WTC11 (cell line): ENCODE measurements around the gene PXK.

ENCODE experiments used
- CTCF ChIP-seq: fragments of 200-600 bp; IDR thresholded peaks from 2 replicates; pipeline ENCODE4 v1.8.0; 2022; ENCODE audit warnings: antibody characterized with exemption
- ESRRA ChIP-seq: sonication (generic); formaldehyde crosslinking; IDR thresholded peaks from 2 replicates; pipeline ENCODE4 v1.8.1; 2022; ENCODE audit warnings: mild to moderate bottlenecking, missing genetic modification reagents, borderline replicate concordance
- MXD4 ChIP-seq: fragments of 250-450 bp; sonication (Bioruptor Pico); IDR thresholded peaks from 2 replicates; pipeline ENCODE4 v1.8.0; 2021; ENCODE audit warnings: mild to moderate bottlenecking, moderate library complexity, borderline replicate concordance
- NFE2L1 ChIP-seq: sonication (generic); formaldehyde crosslinking; IDR thresholded peaks from 2 replicates; pipeline ENCODE4 v1.8.1; 2023; ENCODE audit warnings: missing genetic modification reagents
- NFYB ChIP-seq: sonication (generic); formaldehyde crosslinking; conservative IDR thresholded peaks from 2 replicates; pipeline ENCODE4 v1.8.0; 2022; ENCODE audit warnings: low read depth, missing genetic modification reagents
- SP1 ChIP-seq: sonication (generic); formaldehyde crosslinking; conservative IDR thresholded peaks from 2 replicates; pipeline ENCODE4 v1.8.1; 2022; ENCODE audit warnings: missing genetic modification reagents
- USF2 ChIP-seq: sonication (generic); formaldehyde crosslinking; IDR thresholded peaks from 2 replicates; pipeline ENCODE4 v1.8.1; 2023; ENCODE audit warnings: mild to moderate bottlenecking, missing genetic modification reagents, moderate library complexity
- TF ChIP-seq, protein P1 (sequence below): sonication (generic); formaldehyde crosslinking; IDR thresholded peaks from 2 replicates; pipeline ENCODE4 v1.8.0; 2022; ENCODE audit warnings: mild to moderate bottlenecking, missing genetic modification reagents

GRCh38 chr3:58335652-58335947 is 2.9 kb downstream of the PXK start:
- TF ChIP-seq ESRRA (CRISPR knock-in tag): no peak
- no peak for TF ChIP-seq CTCF
- no peak for TF ChIP-seq NFYB (CRISPR knock-in tag)
- no peak for TF ChIP-seq MXD4
- no peak for TF ChIP-seq SP1
- no peak for TF ChIP-seq USF2 (CRISPR knock-in tag)
- TF ChIP-seq, protein P1, sequence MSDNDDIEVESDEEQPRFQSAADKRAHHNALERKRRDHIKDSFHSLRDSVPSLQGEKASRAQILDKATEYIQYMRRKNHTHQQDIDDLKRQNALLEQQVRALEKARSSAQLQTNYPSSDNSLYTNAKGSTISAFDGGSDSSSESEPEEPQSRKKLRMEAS (CRISPR knock-in tag): no peak
- TF ChIP-seq NFE2L1 (CRISPR knock-in tag): no peak
